NCI-H1930 (cell line): ENCODE results near the gene CCDC57.
A peak's percentile ranks its signal among the peaks of the same experiment; 100 is the strongest.
"Not testable (repeated sequence)": the region's sequence is repeated elsewhere in the genome, so short reads cannot be mapped to it uniquely, and the experiment has no call there.

Experiments used
- DNase-seq, 2 experiments: peaks; one replicate each; lab custom pipeline; 2025; lab: John Stamatoyannopoulos, UW

CCDC57 gene

GRCh38 chr17:82154881-82155331, 57.7 kb downstream of the CCDC57 start:
- no peak for DNase-seq

GRCh38 chr17:82153745-82154375, 58.8 kb downstream of the CCDC57 start:
- peak; percentile 53 to 66 for DNase-seq

GRCh38 chr17:82153295-82153691, 59.3 kb downstream of the CCDC57 start:
- DNase-seq, result no peak

DNA sequence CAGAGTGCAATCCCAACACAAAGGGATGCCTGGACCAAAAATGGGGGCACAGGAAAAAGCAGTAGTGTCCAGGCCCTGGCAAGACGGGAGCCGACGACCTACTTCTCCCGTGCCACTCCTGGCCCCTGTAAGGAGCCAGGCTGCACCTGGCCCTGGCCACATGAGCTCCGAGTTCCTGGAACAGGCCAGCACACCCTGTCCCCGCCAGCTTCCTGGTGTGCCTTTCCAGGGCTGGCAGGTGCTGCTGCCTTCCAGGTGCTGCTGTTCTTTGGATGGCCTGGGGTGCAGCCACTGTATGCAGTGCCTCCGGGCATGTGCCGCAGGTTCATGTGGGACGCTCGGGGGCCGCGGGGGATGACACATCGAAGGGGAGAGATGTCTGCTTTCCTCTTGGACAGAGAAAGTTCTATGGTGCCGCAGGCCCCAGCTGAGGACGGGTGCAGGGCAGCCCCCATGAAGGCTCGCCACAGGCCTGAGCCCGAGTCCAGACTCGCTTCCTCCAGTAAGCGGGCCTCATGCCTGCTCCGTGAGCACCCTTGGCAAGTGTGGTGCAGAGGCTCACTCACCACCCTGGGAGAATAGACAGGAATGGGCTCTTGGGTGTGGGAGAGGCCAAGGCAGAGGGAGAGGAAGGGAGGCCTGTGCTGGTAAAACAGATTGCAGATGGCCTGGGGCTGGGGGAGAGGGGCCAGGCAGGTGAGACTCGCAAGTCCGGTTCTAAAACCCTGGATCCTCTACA, 59.9 kb downstream of the CCDC57 start:
- DNase-seq, result no peak

DNA sequence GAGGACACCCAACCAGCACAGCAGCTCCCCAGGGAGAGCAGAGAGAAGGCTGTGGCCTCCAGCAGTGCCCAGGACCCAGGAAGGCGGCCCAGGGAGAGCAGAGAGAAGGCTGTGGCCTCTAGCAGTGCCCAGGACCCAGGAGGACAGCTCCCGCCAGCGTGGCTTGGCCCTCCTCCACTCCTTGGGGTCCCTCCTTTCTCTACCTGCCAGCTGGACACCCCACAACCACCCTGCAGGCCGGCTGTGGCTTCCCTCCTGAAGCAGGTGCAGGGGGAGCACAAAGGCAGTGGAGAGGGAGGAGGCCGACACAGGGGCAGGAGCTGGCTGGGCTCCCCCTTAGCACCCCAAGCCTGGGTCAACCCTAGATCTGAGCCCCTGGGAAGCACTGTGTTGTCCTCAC, 60.5 kb downstream of the CCDC57 start:
- DNase-seq, result no peak

- DNase-seq, result no peak
Observed at GRCh38 chr17:82151106-82151957, 61.3 kb downstream of the CCDC57 start.

DNA sequence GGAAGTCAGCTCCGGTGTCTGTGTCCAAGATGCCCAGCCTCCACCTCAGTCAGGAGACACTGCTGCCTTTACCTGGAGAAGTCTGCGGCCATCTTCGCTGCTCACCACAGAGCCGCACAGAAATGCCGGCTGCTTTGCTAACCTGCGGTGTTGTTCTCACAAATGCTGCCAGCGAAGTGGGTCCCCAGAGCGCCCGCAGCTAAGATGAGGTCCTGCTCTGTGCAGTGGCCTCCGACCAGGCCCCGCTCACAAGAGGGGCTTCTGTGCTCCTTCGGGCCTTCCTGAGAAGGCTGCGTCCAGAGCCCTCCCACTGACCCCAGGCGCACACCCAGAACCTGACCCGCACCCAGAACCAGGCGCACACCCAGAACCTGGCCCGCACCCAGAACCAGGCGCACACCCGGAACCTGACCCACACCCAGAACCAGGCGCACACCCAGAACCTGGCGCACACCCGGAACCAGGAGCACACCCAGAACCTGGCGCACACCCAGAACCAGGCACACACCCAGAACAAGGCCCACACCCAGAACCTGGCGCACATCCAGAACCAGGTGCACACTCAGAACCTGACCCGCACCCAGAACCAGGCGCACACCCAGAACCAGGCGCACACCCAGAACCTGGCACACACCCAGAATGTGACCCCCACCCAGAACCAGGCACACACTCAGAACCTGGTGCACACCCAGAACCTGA, 63.1 kb downstream of the CCDC57 start:
- no peak for DNase-seq

DNA sequence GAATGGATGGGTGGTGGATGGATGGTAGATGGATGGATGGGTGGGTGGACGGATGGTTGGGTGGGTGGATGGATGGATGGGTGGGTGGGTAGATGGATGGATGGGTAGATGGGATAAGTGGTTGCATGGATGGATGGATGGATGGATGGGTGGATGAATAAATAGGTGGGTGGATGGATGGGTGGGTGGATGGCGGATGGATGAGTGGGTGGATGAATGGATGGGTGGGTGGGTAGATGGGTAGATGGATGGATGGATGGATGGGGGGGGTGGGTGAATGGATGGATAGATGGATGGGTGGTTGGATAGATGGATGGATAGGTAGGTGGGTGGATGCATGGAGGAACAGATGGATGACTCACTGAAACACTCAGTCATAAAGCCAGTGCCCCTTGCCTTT, 63.6 kb downstream of the CCDC57 start:
- DNase-seq, result no peak

DNA sequence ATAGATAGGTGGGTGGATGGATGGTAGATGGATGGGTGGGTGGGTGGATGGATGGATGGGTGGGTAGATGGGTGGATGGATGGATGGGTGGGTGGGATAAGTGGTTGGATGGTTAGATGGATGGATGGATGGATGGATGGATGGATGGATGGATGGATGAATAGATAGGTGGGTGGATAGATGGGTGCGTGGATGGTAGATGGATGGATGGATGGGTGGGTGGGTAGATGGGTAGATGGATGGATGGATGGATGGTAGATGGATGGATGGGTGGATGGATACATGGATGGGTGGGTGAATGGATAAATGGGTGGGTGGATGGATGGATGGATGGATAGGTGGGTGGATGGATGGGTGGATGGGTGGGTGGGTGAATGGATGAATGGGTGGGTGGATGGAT, 64.6 kb downstream of the CCDC57 start:
- no peak for DNase-seq

DNA sequence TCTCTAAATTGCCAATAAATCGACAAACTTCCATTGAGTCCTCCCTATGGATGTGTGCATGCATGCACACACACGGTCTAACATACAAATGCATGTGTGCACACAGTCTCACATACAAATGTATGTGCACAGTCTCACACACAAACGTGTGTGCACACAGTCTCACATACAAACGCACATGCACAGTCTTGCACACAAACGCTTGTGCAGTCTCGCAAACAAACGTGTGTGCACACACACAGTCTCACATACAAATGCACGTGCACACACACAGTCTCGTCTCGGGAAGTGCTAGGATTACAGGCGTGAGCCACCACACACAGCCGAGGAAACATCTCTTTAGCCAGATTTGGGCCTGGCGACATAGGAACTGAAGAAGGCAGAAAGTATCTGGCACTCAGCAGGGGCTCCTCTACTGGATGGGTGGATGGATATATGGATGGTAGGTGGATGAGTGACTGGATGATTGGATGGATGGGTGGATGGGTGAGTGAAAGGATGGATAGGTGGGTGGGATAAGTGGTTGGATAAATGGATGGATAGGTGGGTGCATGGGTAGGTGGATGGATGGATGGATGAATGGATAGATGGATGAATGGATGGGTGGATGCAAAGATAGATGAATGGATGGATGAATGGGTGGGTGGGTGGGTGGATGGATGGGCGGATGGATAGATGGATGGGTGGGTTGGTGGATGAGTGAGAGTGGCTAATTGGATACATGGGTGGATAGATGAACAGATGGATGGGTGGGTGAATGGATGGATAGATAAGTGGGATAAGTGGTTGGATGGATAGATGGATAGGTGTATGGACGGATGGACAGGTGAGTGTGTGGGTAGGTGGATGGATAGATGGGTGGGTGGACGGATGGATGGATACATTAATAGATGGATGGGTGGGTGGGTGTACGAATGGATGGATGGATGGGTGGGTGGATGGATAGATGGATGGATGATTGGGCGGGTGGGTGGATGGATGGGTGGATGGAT, 65.7 kb downstream of the CCDC57 start:
- no peak for DNase-seq

DNA sequence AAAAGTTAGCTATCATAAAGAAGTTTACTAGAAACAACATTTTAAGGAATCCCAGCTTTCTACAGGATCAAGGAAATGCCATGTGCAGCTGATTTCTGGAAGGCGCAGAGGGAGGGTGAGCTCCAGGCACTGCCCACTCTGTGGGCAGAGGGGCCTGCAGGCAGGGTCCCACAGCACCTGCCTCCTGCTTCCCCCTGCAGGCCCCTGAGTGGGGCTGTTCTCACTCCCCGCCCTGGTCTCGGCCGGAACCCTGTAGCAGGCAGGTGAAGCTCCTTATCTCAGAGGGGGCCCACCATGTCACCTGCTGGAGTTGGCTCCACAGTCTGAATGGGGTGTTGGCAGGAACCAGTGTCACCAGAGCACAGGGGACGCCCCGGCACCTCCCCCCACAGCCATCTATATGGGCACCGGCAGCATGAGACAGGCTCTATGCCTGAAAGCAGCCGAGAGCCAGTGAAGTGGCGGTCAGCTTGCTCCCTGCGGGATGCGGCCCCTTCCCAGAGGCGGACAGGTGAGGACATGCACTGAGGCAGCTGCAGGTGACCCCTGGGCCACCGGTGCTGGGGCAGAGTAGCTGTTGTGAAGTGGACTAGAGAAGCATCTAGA, 67.0 kb downstream of the CCDC57 start:
- no peak for DNase-seq

DNA sequence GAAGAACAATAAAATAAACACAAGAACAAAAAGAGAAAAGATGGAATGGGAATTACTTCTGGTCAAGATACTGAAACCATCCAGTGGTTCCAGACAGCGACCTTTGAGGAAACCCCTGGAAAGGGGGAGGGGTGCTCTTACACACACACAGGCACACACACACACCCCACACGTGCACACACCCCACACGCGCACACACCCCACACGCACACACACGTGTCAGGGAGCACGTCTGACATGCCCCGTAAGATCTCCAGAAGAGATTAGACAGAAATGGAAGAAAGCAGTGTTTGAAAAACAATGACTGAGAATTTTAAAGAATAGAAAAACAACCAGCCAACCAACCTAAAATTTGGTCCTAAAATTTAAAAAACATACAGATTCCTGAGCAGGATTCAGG, 69.3 kb downstream of the CCDC57 start:
- DNase-seq, result no peak

- DNase-seq, result not testable (repeated sequence)
Observed at GRCh38 chr17:82139961-82140360, 72.7 kb downstream of the CCDC57 start.

- DNase-seq, result no peak
Observed at GRCh38 chr17:82138511-82138992, 74.1 kb downstream of the CCDC57 start.

- DNase-seq, result no peak
Observed at GRCh38 chr17:82134101-82134500, 78.5 kb downstream of the CCDC57 start.

DNA sequence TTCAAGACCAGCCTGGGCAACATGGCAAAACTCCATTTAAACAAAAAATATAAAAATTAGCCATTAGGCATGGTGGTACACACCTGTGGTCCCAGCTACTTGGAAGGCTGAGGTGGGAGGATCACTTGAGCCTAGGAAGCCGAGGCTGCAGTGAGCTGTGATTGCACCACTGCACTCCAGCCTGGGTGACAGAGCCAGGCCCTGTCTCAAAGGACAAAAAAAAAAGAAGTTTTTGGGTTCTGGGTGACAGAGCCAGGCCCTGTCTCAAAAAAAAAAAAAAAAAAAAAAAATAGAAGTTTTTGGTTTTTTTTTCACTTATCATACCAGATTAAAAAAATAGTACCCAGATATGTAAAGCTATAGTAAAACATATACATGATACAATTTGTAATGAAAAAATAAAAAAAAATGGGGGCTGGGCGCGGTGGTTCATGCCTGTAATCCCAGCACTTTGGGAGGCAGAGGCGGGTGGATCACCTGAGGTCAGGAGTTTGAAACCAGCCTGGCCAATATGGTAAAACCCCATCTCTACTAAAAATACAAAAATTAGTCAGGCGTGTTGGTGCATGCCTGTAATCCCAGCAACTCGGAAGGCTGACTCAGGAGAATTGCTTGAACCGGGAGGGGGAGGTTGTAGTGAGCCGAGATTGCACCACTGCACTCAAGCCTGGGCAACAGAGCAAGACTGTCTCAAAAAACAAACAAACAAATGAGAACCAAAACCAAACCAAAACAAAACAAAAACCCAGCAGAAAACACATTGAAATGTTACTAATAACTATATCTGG, 79.3 kb downstream of the CCDC57 start:
- not testable (repeated sequence) for DNase-seq

DNA sequence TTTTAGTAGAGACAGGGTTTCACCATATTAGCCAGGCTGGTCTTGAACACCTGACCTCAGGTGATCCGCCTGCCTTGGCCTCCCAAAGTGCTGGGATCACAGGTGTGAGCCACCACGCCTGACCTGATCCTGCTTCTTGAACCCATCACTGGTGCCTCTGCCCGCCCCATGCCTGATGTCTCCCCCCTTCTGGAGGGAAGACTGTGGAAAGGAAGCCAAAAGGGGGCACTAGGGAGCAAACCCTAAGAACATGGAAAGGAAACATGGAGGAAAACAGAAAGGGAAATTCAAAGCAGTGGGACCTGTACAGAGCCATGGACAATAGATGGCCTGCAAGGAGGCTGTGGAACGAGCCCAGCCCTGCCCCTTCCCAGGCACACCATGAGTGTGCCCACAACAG, 83.5 kb downstream of the CCDC57 start:
- no peak for DNase-seq

DNA sequence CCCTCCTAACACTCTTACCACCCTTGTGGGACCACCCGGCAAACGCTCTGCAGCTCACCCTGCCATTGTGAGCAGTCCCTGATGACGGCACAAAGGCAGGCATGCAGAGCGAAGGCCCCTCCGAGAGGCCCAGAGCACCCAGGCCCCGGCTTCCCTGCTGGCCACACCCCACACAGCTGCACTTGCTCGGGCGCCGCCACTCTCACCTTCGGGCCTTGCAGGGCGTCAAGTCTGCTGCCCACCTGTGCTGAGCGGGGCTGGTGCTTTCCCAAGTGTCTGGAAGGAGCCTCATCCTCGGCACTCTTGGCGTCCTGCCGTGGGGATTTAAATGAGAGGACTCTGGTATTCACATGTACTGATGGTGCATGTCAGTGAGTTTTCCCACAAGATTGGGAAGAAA, 84.4 kb downstream of the CCDC57 start:
- no peak for DNase-seq

- DNase-seq, result no peak
Observed at GRCh38 chr17:82127704-82128103, 84.9 kb downstream of the CCDC57 start.

- no peak for DNase-seq
Observed at GRCh38 chr17:82127315-82127595, 85.4 kb downstream of the CCDC57 start.
